K562 (cell line): ENCODE data around the gene RFNG. TPM values are rescaled to one million over a fixed set of nuclear protein-coding genes. Genes with fewer than 3 reads are reported as not detected.

Experiments
- ATAC-seq: fragments of 200-7000 bp; cut with Tn5 transposase; 3 replicates; pipeline ENCODE4 v1.9.1; 2020; ENCODE audit warnings: moderate library complexity
- BruUV-seq: library from RNA; stranded (reverse); fragments of 400-500 nt; replicated peaks from 2 replicates; lab custom pipeline; 2021; lab: Mats Ljungman, UMichigan
- CTCF ChIA-PET: fragments of 300-600 bp; formaldehyde crosslinking; extraction: SDS; loops from one replicate; lab custom pipeline; 2021; ENCODE audit warnings: low intra/inter-chr PET ratio; lab: Yijun Ruan, JAX
- POLR2A ChIA-PET: fragments of 300-600, 350-650 bp; sonication (Branson Sonifier 250); formaldehyde crosslinking; extraction: SDS; loops from one replicate; lab custom pipeline; 2021; ENCODE audit warnings: antibody characterized with exemption, inconsistent platforms; lab: Yijun Ruan, JAX
- DNase-seq, 4 experiments: peaks; one replicate each; pipeline versions ENCODE4 v3.0.0 to v3.0.0-alpha.2; 2011 to 2018; ENCODE audit warnings: low spot score in 3 of 4, mixed read lengths in 3 of 4; ENCODE audit errors: extremely low read depth in 1 of 4
- FAIRE-seq: peaks from 2 replicates; lab custom pipeline; 2011; peaks lifted over from hg19 to GRCh38; lab: Jason Lieb, UNC
- H2AFZ ChIP-seq: 2 replicates; pipeline ENCODE4 v1.6.0; 2011; ENCODE audit warnings: low read depth, low read length, control low read depth, inconsistent platforms
- H3K27ac ChIP-seq: fragments of 200-600 bp; 3 replicates; pipeline ENCODE4 v1.8.0; 2011; ENCODE audit warnings: low read depth, mild to moderate bottlenecking, control low read depth, inconsistent platforms, low read length, moderate library complexity, mixed read lengths; ENCODE audit errors: extremely low read depth
- H3K27me3 ChIP-seq, 2 experiments: fragments of 300-600 bp in 1 of 2; 2 replicates in 1 of 2; 3 replicates in 1 of 2; pipeline versions ENCODE4 v1.6.0 to v1.8.0; 2011; ENCODE audit warnings: inconsistent platforms in 2 of 2, low read length in 2 of 2, mild to moderate bottlenecking in 1 of 2, mixed read lengths in 1 of 2, moderate library complexity in 1 of 2; ENCODE audit not compliant: control insufficient read depth in 2 of 2, insufficient read depth in 2 of 2
- H3K36me3 ChIP-seq: fragments of 300-600 bp; 3 replicates; pipeline ENCODE4 v1.8.0; 2011; ENCODE audit warnings: mild to moderate bottlenecking, low read length, inconsistent platforms; ENCODE audit not compliant: control insufficient read depth, insufficient read depth
- H3K4me1 ChIP-seq, 2 experiments: fragments of 200-600 bp in 1 of 2; replicated peaks in 1 of 2; 2 replicates in 1 of 2; 3 replicates in 1 of 2; pipeline versions ENCODE4 v1.5.1 to v1.8.0; 2011; ENCODE audit warnings: inconsistent platforms in 2 of 2, low read length in 2 of 2, mild to moderate bottlenecking in 1 of 2, mixed read lengths in 1 of 2, moderate library complexity in 1 of 2; ENCODE audit not compliant: control insufficient read depth in 2 of 2, insufficient read depth in 2 of 2
- H3K4me2 ChIP-seq: 2 replicates; pipeline ENCODE4 v1.6.1; 2011; ENCODE audit warnings: low read length, control low read depth, inconsistent platforms, mixed read lengths; ENCODE audit not compliant: insufficient read depth
- H3K4me3 ChIP-seq: fragments of 200-600 bp; sonication (generic), shearing (Covaris generic); 2 replicates; pipeline ENCODE4 v1.5.1; 2016; ENCODE audit warnings: control low read depth, inconsistent platforms
- H3K79me2 ChIP-seq: fragments of 200-600 bp; 3 replicates; pipeline ENCODE4 v1.8.0; 2011; ENCODE audit warnings: low read length, inconsistent platforms; ENCODE audit not compliant: control insufficient read depth, insufficient read depth
- H3K9ac ChIP-seq, 2 experiments: 2 replicates each; pipeline versions ENCODE4 v1.6.0 to v1.6.1; 2011; ENCODE audit warnings: low read depth in 2 of 2, low read length in 2 of 2, control low read depth in 1 of 2, inconsistent platforms in 1 of 2, mild to moderate bottlenecking in 1 of 2, mixed read lengths in 1 of 2; ENCODE audit not compliant: insufficient read depth in 1 of 2
- H3K9me1 ChIP-seq: one replicate; pipeline ENCODE4 v1.6.0; 2011; ENCODE audit warnings: inconsistent platforms, mild to moderate bottlenecking, low read length, moderate library complexity; ENCODE audit not compliant: control insufficient read depth, insufficient read depth
- H3K9me3 ChIP-seq: replicated peaks from 2 replicates; pipeline ENCODE4 v1.5.1; 2011; ENCODE audit warnings: low read depth, low read length, inconsistent platforms; ENCODE audit not compliant: control insufficient read depth, insufficient read depth
- H4K20me1 ChIP-seq: replicated peaks from 2 replicates; pipeline ENCODE4 v1.6.1; 2011; ENCODE audit warnings: low read length, inconsistent platforms, mixed read lengths; ENCODE audit not compliant: control insufficient read depth, insufficient read depth
- CBFA2T3 ChIP-seq: fragments of 450-650 bp; IDR thresholded peaks from 2 replicates; pipeline ENCODE4 v1.6.1; 2017
- E2F8 ChIP-seq: fragments of 450-650 bp; IDR thresholded peaks from 2 replicates; pipeline ENCODE4 v1.7.1; 2018; ENCODE audit warnings: mild to moderate bottlenecking, low read depth; ENCODE audit not compliant: partially characterized antibody
- IRF1 ChIP-seq: sonication (generic); formaldehyde crosslinking; IDR thresholded peaks from 2 replicates; pipeline ENCODE4 v1.8.0; 2022; ENCODE audit warnings: missing genetic modification reagents, mild to moderate bottlenecking, borderline replicate concordance
- LEF1 ChIP-seq: fragments of 450-650 bp; IDR thresholded peaks from 2 replicates; pipeline ENCODE4 v1.6.1; 2016; ENCODE audit warnings: mild to moderate bottlenecking
- MTA1 ChIP-seq: fragments of 450-650 bp; IDR thresholded peaks from 2 replicates; pipeline ENCODE4 v1.6.1; 2017; ENCODE audit warnings: borderline replicate concordance
- SIN3A ChIP-seq, 2 experiments: fragments of 150-350 bp in 1 of 2; IDR thresholded peaks; 2 replicates each; pipeline ENCODE4 v1.6.1; 2011 to 2016; ENCODE audit warnings: borderline replicate concordance in 2 of 2, low read depth in 2 of 2, low read length in 2 of 2, mild to moderate bottlenecking in 2 of 2, moderate library complexity in 2 of 2; ENCODE audit not compliant: control insufficient read depth in 1 of 2
- SREBF2 ChIP-seq: sonication (generic); formaldehyde crosslinking; IDR thresholded peaks from 2 replicates; pipeline ENCODE4 v1.4.0; 2020; ENCODE audit warnings: mild to moderate bottlenecking, missing genetic modification reagents
- STAT5A ChIP-seq: IDR thresholded peaks from 2 replicates; pipeline ENCODE4 v1.6.1; 2012; ENCODE audit warnings: low read length, inconsistent platforms, borderline replicate concordance
- ZNF561 ChIP-seq: fragments of 450-650 bp; formaldehyde crosslinking; conservative IDR thresholded peaks from 2 replicates; pipeline ENCODE4 v1.4.0; 2020; ENCODE audit warnings: mild to moderate bottlenecking, moderate library complexity
- WGBS: fragments of 100-300 bp; shearing (Covaris generic); methylation state at CpG from one replicate; pipeline ENCODE4 v1.1.6; 2016; ENCODE audit warnings: low coverage, mixed read lengths; ENCODE audit not compliant: insufficient coverage; ENCODE audit errors: missing lambda C conversion rate; 5-methylcytosine and 5-hydroxymethylcytosine counted together
- in situ Hi-C: fragments of 300-500 bp; cut with MboI; formaldehyde crosslinking; loops from 4 replicates; pipeline ENCODE4 v1.15.0; 2018; ENCODE audit warnings: inconsistent platforms, mixed read lengths
- intact Hi-C: fragments of 100-400 bp; cut with micrococcal nuclease; formaldehyde crosslinking; loops from 2 replicates; pipeline ENCODE4 v1.14.2; 2022
- polyA plus RNA-seq, 8 experiments: library from polyadenylated mRNA; depleted of rRNA in 4 of 8; stranded (reverse) in 5 of 8; unstranded in 3 of 8; fragments of >200 nt; fragmentation: Nextera tagmentation in 2 of 8; fragmentation: Illumina TruSeq in 1 of 8; extraction: Ambion mirVana in 2 of 8; extraction: Trizol in 1 of 8; gene quantifications; 2 replicates each; pipeline versions ENCODE4 v1.2.1 to v1.2.3, GENCODE V29; 2011 to 2014; ENCODE audit warnings: inconsistent platforms in 1 of 8, missing spikeins in 1 of 8
- total RNA-seq, 7 experiments: library from RNA; depleted of rRNA in 6 of 7; stranded (reverse); fragments of >200 nt in 6 of 7; fragmentation: Illumina TruSeq in 2 of 7; extraction: Trizol in 2 of 7; gene quantifications; 2 replicates each; pipeline versions ENCODE4 v1.2.1 to v1.2.3, GENCODE V29; 2011 to 2021; ENCODE audit warnings: low replicate concordance in 1 of 7

The RFNG gene
- total and polyA plus RNA-seq, 9 of the 15 experiments (the other 6 are each of a cell fraction or from before 2014, with no cell fraction given): 0.32 to 32.8 (median 9.5) TPM

DNA sequence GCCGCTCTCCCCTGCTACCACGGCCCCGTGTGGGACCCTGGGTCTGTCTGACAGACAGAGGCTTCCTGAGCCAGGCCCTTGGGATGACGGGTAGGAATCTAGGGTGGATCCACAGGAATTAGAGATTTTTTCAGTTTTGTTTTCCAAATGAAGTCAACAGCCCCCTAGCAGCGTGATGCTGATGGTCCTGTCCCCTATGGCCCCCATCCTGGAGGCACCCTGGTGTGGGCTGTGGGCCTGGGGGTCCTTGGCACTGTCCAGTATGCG, 44.5 kb downstream of the RFNG start:
- H3K27ac ChIP-seq: no peak overlapping the region
- no peak for ATAC-seq
- no TSS peak for BruUV-seq

More for the DNA sequence above, 44.5 kb downstream of the RFNG start:
- no peak for DNase-seq
- no peaks in the 10 kb centered on the region for H3K27me3 ChIP-seq
- H3K4me1 ChIP-seq: peaks cover 0 to 74% of the 10 kb centered on the region in 2 experiments; a peak in 1 of 5 replicates
- no peak overlapping the region for H2AFZ ChIP-seq
- ChIA-PET CTCF (no interaction called here), POLR2A (no interaction called here)
- H4K20me1 ChIP-seq: 0 out of 2 replicates have a peak, but pooled peaks cover 4% of the 10 kb centered on the region
- no peak overlapping the region for H3K4me2 ChIP-seq
- no peaks in the 10 kb centered on the region for H3K9me3 ChIP-seq
- H3K9ac ChIP-seq: peak overlapping the region in 1 of 2 experiments; percentile 14; a peak in 1 of 4 replicates
- H3K4me3 ChIP-seq: no peak overlapping the region
- intact Hi-C loops: no loop called here
- TF ChIP-seq STAT5A: no peak
- TF ChIP-seq SREBF2 (CRISPR knock-in tag): no peak
- TF ChIP-seq E2F8: no peak
- TF ChIP-seq CBFA2T3: no peak
- TF ChIP-seq IRF1 (CRISPR knock-in tag): no peak
- TF ChIP-seq MTA1: no peak
- TF ChIP-seq LEF1: no peak
- no peak for TF ChIP-seq SIN3A (IDR thresholded peaks at IDR 0.05; ENCODE audit: borderline replicate concordance in 2 of 2, control insufficient read depth in 1 of 2, low read depth in 2 of 2, low read length in 2 of 2)
- no peak for TF ChIP-seq ZNF561 (CRISPR knock-in tag)
- H3K79me2 ChIP-seq: no peaks in the 10 kb centered on the region
- no peak for FAIRE-seq
- 61% methylated on average over 5 of the region's 6 CpGs for WGBS
- no peaks in the 10 kb centered on the region; the same call in 2 of the 3 replicates for H3K36me3 ChIP-seq
- in situ Hi-C loops: no loop called here
- H3K9me1 ChIP-seq: peaks cover 3% of the 10 kb centered on the region
